ENCODE data around the gene NUDCD3.

DNA sequence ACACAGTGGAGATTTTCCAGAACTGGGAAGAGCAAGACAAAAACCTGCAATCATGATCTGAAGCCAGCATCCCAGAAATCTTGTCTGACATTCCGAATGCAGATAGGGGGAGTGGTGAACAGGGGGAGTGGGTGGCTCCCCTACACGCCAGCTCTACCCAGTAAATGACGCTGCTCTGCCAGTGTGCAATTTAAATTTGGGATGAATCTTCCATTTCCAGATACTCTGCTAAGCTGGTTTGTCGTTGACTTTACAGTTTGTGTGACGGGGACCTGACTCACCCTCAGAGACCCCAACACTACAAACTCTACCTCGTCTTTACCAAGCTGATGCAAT is 96.4 kb downstream of the NUDCD3 start:
- TF ChIP-seq CTCF (IDR thresholded peaks at IDR 0.05; ENCODE audit: low read length) = no peak
- TF ChIP-seq EZH2phosphoT487 (IDR thresholded peaks at IDR 0.05; ENCODE audit: low read length) = no peak

All from MM.1S (cell line).